Sigmoid colon (tissue), 4 donors: ENCODE data around the gene TOLLIP.

ENCODE experiments used
- EP300 ChIP-seq, 4 donors: sonication (generic); formaldehyde crosslinking; IDR thresholded peaks; one replicate each; pipeline ENCODE4 v1.6.1; 2017; ENCODE audit warnings: antibody characterized with exemption in 4 of 4
- POLR2AphosphoS5 ChIP-seq, 4 donors: sonication (generic); formaldehyde crosslinking; IDR thresholded peaks; one replicate each; pipeline ENCODE4 v1.6.1; 2017; ENCODE audit warnings: antibody characterized with exemption in 4 of 4
- TF ChIP-seq, protein P1 (sequence below), 4 experiments: fragments of 450-650 bp in 3 of 4; fragments of 200-600 bp in 1 of 4; IDR thresholded peaks; one replicate each; pipeline ENCODE4 v1.5.1; 2016 to 2019; ENCODE audit warnings: antibody characterized with exemption in 4 of 4, mild to moderate bottlenecking in 3 of 4, moderate library complexity in 2 of 4

DNA sequence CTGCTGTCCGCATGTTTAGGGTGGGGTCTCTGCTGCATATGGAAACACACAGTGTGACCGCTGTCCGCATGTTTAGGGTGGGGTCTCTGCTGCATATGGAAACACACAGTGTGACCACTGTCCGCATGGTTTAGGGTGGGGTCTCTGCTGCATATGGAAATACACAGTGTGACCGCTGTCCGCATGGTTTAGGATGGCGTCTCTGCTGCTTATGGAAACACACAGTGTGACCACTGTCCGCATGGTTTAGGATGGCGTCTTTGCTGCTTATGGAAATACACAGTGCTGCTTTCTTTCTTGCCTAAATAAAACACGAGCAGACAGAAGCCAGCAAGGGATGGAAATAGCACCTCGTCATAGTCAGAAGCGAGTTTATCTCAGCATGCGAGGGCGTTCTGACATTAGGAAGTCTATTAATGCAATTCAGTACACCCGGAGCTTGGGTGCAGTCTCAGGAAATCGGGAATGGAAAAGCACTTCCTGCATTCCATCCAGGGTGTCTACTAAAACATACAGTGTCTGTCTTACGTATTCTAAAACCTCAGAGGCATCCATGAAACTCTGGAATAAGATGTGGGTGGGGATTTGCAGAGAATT lies 32.6 kb upstream of the TOLLIP start:
- no peak for TF ChIP-seq EP300 (IDR thresholded peaks at IDR 0.05)
- TF ChIP-seq, protein P1, sequence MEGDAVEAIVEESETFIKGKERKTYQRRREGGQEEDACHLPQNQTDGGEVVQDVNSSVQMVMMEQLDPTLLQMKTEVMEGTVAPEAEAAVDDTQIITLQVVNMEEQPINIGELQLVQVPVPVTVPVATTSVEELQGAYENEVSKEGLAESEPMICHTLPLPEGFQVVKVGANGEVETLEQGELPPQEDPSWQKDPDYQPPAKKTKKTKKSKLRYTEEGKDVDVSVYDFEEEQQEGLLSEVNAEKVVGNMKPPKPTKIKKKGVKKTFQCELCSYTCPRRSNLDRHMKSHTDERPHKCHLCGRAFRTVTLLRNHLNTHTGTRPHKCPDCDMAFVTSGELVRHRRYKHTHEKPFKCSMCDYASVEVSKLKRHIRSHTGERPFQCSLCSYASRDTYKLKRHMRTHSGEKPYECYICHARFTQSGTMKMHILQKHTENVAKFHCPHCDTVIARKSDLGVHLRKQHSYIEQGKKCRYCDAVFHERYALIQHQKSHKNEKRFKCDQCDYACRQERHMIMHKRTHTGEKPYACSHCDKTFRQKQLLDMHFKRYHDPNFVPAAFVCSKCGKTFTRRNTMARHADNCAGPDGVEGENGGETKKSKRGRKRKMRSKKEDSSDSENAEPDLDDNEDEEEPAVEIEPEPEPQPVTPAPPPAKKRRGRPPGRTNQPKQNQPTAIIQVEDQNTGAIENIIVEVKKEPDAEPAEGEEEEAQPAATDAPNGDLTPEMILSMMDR (IDR thresholded peaks at IDR 0.05), result no peak
- peak in 1 of 4 donors; percentile 62 for TF ChIP-seq POLR2AphosphoS5 (IDR thresholded peaks at IDR 0.05)
